Measurements from ENCODE around the gene B3GAT3.
A peak's percentile ranks its signal among the peaks of the same experiment; 100 is the strongest.
"Not testable (repeated sequence)": the region's sequence is repeated elsewhere in the genome, so short reads cannot be mapped to it uniquely, and the experiment has no call there.

Gene B3GAT3

GRCh38 chr11:62645671-62645945 is 23.8 kb upstream of the B3GAT3 start:
- DNase-seq, result no peak

GRCh38 chr11:62644220-62644619 is 22.4 kb upstream of the B3GAT3 start:
- DNase-seq, result no peak

DNA sequence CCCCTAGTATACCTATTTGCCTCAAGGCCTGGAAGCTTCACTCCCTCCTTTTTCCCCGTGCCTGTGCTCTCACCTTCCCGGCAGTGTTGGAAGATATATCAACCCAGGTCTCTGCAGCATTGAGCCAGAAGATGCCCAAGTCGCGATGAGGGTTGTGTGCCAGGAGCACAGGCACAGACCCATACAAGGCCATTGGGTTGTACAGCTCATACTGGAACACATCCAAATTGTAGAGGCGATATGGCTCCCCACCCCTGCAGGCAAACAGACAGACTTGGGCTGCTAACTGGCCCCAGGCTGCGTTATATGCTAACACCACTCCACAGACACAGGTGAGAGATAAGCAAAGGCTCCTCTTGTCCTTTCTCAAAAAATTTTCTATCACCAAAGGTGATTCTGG is 10.7 kb upstream of the B3GAT3 start:
- no peak for DNase-seq

DNA sequence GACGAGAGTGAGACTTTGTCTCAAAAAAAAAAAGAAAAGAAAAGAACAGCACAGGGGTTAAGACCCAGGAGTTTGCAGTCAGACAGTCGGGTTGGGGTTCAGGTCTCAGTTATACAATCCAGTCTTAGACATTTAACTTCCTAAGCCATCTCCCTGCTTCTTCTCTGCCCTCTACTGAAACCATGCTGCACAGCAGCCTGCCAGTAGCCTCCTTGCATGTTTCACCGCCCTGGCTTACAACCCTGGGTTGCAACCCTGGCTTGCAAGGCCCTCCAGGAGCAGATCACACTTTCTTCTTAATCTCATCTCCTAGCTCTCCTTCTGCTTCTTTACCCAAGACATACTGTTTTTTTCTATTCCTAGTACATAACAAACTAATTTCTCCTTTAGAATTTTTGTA is 5.9 kb upstream of the B3GAT3 start:
- DNase-seq, result no peak

GRCh38 chr11:62622476-62623089 is 797 bp upstream of the B3GAT3 start:
- no peak for DNase-seq

DNA sequence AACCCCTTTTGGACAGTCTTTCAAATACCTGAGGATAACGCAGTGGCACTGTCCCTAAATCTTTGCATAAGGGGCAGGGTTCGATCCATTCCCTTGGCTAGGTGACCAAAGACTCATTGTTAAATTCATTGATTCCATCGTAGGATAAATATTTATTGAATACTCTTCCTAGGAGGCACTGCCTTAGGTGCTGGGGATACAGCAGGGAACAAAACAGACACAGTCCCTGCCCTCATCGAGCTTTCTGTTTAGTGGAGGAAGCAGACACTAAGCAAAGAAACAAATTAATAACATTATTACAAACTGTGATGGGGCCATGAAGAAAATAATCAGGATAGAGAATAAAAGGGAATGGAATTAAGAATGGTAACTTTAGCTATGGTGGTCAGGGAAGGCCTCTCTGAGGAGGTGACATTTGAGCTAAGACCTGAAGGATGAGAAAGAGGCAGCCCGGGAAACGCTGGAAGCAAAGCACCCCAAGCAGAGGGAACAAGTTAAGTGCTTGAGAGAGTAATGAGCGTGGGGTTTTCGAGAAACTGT is 689 bp downstream of the B3GAT3 start:
- DNase-seq, result no peak

- not testable (repeated sequence) for DNase-seq
These were observed 4.8 kb downstream of the B3GAT3 start for GRCh38 chr11:62616957-62617356.

DNA sequence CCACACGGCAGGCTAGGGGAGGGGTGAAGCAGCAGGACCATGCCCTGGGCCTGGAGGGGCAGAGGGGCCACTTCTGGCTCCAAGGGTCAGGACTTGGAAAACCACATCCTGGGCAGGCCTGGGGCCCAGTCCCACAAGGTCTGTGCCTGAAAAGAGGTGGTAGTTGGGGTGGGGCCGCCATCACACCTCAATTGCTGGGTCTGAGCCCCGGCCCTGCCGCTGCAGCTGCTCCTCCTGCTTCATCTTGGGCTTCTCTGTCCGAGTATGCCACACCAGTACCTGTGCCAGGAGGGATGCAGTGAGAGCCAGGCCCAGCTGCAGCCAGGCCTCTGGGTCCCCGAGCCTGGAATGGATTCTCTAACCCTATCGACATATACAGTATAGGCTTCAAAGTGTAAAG is 6.3 kb downstream of the B3GAT3 start:
- no peak for DNase-seq

DNA sequence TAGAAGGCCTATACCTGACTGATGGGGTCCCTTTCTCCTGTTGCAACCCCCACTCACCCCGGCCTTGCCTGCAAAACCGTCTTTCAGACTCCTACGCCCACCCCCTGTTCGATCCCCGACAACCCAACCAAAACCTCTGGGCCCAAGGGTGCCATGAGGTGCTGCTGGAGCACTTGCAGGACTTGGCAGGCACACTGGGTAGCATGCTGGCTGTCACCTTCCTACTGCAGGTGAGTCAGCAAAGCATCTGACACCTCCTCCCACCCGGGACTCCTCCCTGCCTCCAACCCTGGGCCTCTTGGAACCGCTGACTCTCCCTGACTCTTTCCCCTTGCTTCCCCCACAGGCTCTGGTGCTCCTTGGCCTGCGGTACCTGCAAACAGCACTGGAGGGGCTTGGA is 7.5 kb downstream of the B3GAT3 start:
- no peak for DNase-seq

- DNase-seq, result no peak
These were observed 8.5 kb downstream of the B3GAT3 start for GRCh38 chr11:62613291-62613778.

GRCh38 chr11:62612366-62613290 is 9.2 kb downstream of the B3GAT3 start, which contains the start of the genes EML3 and ROM1:
Gene EML3, minus strand, starts transcription at chr11:62612775. Its CDS starts 318 bp downstream, at chr11:62612457.
Gene ROM1, plus strand, starts transcription at chr11:62613257. Its CDS starts 25 bp downstream, at chr11:62613282.
- peak; percentile 80 to 93 for DNase-seq

GRCh38 chr11:62611705-62612365 is 10.0 kb downstream of the B3GAT3 start:
- peak in 1 of 2 experiments; percentile 70 for DNase-seq

DNA sequence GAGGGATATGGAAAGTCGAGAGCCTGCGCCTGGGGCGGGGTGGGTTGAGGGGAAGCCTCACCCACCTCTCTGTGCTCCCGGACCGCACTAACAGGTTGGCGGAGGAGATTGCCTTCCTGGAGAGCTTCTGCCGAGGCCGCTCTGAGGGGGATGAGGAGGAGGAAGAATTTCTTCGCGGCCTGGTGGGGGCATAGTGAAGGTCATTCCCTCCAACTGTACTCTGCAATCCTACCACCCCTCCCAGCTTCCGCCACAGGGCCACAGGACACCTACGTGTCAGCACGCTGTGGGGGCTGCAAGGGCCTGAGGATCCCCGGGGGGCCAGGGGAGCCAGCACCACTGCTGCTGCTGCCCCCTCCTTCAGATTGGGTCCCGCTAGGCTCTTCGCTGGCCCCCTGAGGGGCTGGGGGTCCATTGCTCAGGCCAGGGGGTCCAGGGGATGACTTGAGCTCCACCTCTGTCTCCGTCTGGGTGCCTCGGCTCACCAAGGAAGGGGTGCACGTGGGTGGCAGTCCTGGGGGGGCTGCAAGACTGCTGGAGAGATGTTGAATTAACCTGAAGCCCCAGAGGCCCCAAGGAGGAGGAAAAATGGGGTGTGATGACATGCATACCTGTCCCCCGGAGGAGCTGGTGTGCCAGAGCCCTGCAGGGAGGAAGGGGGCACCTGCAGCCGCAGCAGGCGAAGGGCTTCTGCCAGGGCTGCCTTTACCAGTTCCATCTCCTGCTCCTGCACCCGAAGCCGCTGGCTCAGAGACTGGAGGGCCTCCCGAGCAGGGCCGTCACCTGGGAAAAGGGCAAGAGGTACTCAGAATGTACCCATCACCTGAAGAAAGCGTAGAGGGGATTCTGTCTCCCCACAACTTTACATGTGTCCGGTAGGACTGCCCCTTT is 10.7 kb downstream of the B3GAT3 start:
- peak in 1 of 2 experiments; percentile 68 for DNase-seq

GRCh38 chr11:62610403-62610802 is 11.4 kb downstream of the B3GAT3 start:
- DNase-seq, result no peak

DNA sequence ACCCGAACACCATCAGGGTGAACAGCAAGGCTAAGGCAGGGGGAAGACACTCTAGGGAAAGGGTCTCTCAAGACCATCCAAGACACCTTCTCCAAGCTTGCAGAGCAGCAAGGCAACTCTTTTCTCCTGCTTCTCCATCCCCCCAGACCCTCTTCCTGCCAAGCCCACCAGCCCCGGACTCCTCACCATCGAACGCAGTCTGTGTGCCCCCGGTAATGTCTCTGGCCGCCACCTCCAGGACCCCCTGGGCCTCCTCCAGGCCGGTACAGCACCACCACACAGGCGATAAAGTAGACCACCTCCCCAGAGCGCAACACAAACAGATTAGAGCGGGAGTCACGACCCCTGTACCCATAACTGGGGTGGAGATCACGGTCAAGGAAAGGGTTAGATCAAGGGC is 13.0 kb downstream of the B3GAT3 start:
- no peak for DNase-seq

DNA sequence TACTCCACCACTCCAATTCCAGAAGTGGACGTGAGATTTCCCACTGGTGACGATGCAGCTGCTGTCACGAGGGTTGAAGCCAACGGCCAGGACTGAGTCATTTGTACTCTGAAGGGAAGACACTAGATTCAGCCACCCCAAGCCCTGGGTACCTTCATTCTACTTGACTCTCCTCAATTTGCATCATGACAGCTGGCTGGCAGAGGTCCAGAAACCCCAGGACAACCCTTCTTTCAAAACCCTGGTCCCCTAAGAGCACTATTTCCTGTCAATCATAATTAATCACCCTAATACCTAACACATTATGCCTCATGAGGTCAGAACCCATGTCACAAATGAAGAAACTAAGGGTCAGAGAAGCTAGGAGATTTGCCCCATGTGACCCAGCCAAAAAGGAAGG is 14.1 kb downstream of the B3GAT3 start:
- DNase-seq, result peak in 1 of 2 experiments; percentile 26

DNA sequence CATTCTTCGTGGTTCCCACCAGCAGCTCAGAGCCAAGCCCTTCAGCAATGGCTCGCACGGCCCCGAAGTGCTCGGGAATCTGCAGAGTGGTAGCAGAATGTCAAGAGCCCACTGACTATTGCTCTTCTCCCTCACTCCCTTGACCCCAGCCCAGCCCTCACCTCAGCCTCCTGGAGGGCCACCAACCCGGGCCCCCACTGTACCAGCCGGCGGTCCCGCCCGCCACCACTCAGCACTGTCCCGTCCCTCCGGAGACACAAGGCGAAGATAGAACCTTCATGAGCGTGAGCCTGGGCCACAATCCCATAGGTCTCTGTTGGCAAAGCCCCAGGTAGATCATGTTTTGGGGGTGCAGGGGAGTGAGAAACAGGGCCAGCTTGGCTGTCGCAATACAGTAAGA is 15.9 kb downstream of the B3GAT3 start:
- DNase-seq, result no peak

DNA sequence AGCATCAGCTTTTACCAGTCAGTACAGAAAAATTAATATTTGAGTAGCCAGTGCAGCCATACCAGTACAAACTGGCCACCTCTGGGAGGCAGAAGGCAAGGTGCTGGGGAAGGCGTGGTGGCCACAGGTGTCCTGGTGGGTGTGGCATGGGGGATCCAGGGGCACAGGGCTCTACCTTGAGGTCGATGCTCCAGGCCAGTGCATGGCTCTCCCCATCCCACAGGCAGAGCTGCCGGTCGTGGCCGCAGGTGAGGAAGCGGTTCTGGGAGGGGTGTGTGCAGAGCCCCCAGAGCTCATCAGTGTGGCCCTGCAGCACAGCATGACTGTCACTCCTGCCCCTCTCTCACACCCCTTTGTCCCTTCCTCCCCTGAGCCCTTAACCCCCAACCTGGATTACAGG is 16.3 kb downstream of the B3GAT3 start:
- no peak for DNase-seq

GRCh38 chr11:62604460-62605120 is 17.2 kb downstream of the B3GAT3 start:
- DNase-seq, result peak; percentile 36 to 65

DNA sequence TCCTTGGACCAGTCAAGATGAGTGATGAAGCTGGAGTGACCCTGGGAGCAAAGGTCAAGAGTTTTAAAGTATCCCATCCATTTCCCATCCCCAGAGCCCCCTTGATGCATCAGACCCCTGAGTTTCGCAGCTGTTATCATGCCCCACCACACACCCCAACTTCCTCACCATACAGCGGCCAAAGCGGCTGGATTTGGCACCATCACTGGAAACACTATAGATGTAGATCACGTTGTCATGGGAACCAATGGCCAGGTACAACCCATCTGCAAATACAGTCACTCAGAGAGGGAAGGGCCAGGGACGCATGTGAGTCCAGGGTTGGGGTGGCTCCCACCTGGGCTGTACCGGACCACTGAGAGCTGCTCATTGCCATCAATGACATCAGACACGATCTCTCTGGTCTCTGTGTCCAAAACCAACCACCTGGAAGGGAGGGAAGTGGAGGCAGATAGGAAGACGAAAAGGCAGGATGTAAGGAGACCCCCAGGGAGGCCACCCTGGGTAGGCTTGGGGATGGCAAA is 17.9 kb downstream of the B3GAT3 start:
- no peak for DNase-seq

GRCh38 chr11:62603072-62603408 is 18.7 kb downstream of the B3GAT3 start:
- peak in 1 of 2 experiments; percentile 73 for DNase-seq
